ENCODE data around the gene NUP133.

GRCh38 chr1:229461032-229461668 lies 47.0 kb downstream of the NUP133 start:
- no peak for TF ChIP-seq CTCF (IDR thresholded peaks at IDR 0.05)
- TF ChIP-seq POLR2A (IDR thresholded peaks at IDR 0.05): no peak

Measured in lower leg skin (tissue), 3 donors.